Measurements from ENCODE around the gene PBX3. TPM values are rescaled to one million over a fixed set of nuclear protein-coding genes. Genes with fewer than 3 reads are reported as not detected.

PBX3 gene
- total and polyA plus RNA-seq, 9 of the 15 experiments (the other 6 are each of a cell fraction or from before 2014, with no cell fraction given) = 0.14 to 5.8 (median 0.92) TPM

DNA sequence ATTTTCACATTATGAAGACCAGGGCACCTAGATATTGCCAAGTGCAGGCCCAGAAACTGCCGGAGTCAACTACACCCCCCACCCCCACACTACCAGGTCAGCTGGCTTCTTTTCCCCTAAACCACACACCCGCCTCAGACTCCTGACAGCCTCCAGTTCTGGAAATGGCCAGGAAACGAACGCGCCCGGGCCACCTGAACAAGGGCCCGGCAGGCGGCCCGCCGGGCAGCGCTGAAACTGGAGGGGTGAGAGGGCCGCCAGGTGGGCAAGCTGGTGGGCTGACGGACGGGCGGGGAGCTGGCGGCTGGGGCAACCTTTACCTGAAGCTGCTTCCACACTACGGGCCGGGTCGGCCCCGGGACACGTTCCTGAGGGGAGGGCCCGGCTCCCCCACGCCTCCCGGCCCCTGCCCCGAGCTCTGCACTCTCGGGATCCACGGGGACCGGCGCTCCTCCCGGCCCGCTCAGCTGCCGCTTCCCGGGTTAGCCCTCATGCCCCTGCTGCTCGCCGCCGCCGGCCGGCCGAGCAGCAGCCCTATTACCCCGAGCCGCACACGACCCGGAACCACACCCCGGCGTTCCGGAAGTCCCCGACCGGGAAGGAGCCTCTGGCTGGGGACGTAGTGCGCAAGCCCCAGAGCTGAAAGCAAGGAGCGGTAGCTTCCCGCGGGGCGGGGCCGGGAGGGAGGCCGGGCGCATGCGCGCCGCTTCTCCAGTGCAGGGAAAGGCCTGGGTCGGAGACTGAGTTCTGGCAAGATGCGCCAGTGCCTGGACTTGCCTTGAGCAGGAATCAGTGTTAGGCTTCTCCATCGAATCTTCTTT is 40.3 kb upstream of the PBX3 start, which contains the start of gene MAPKAP1 (continued):
- TF ChIP-seq, protein P1, sequence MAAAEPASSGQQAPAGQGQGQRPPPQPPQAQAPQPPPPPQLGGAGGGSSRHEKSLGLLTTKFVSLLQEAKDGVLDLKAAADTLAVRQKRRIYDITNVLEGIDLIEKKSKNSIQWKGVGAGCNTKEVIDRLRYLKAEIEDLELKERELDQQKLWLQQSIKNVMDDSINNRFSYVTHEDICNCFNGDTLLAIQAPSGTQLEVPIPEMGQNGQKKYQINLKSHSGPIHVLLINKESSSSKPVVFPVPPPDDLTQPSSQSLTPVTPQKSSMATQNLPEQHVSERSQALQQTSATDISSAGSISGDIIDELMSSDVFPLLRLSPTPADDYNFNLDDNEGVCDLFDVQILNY (CRISPR knock-in tag; IDR thresholded peaks at IDR 0.05) = no peak
- TF ChIP-seq TAF7 (tag; IDR thresholded peaks at IDR 0.05) (no peak), DACH1 (IDR thresholded peaks at IDR 0.05; ENCODE audit: partially characterized antibody) (no peak), NFRKB (IDR thresholded peaks at IDR 0.05; ENCODE audit: low read depth) (no peak), ELF1 (tag; IDR thresholded peaks at IDR 0.05) (peak; percentile 93), NR3C1 (CRISPR knock-in tag; IDR thresholded peaks at IDR 0.05) (no peak), RFX1 (IDR thresholded peaks at IDR 0.05) (no peak), HDAC3 (IDR thresholded peaks at IDR 0.05; ENCODE audit: borderline replicate concordance, partially characterized antibody) (no peak), TRIM24 (IDR thresholded peaks at IDR 0.05) (0 out of 4 replicates have a peak, but pooled peaks of 1 of the 2 experiments have one; percentile 19), PHTF2 (CRISPR knock-in tag; IDR thresholded peaks at IDR 0.05) (no peak), SMARCA5 (IDR thresholded peaks at IDR 0.05) (no peak), NRF1 (conservative IDR thresholded peaks at IDR 0.05 in 1 of 2, IDR thresholded peaks at IDR 0.05 in 1 of 2) (peak; percentile 99), RAD51 (IDR thresholded peaks at IDR 0.05; ENCODE audit: borderline replicate concordance, low read depth) (no peak), ZC3H11A (IDR thresholded peaks at IDR 0.05; ENCODE audit: low read depth, low read length) (peak; percentile 78; the same call in 1 of the 2 replicates), YBX1 (IDR thresholded peaks at IDR 0.05) (no peak), MIER1 (IDR thresholded peaks at IDR 0.05; ENCODE audit: low read depth) (no peak), ZNF146 (CRISPR knock-in tag; IDR thresholded peaks at IDR 0.05; ENCODE audit: unreplicated experiment) (no peak), SAP30 (IDR thresholded peaks at IDR 0.05; ENCODE audit: borderline replicate concordance, insufficient read depth, low read depth, low read length, poor library complexity, severe bottlenecking) (peak; percentile 90), PRMT5 (CRISPR knock-in tag; IDR thresholded peaks at IDR 0.05) (no peak)
- TF ChIP-seq, protein P2, sequence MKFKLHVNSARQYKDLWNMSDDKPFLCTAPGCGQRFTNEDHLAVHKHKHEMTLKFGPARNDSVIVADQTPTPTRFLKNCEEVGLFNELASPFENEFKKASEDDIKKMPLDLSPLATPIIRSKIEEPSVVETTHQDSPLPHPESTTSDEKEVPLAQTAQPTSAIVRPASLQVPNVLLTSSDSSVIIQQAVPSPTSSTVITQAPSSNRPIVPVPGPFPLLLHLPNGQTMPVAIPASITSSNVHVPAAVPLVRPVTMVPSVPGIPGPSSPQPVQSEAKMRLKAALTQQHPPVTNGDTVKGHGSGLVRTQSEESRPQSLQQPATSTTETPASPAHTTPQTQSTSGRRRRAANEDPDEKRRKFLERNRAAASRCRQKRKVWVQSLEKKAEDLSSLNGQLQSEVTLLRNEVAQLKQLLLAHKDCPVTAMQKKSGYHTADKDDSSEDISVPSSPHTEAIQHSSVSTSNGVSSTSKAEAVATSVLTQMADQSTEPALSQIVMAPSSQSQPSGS (CRISPR knock-in tag; IDR thresholded peaks at IDR 0.05) = no peak
- TF ChIP-seq, protein P3, sequence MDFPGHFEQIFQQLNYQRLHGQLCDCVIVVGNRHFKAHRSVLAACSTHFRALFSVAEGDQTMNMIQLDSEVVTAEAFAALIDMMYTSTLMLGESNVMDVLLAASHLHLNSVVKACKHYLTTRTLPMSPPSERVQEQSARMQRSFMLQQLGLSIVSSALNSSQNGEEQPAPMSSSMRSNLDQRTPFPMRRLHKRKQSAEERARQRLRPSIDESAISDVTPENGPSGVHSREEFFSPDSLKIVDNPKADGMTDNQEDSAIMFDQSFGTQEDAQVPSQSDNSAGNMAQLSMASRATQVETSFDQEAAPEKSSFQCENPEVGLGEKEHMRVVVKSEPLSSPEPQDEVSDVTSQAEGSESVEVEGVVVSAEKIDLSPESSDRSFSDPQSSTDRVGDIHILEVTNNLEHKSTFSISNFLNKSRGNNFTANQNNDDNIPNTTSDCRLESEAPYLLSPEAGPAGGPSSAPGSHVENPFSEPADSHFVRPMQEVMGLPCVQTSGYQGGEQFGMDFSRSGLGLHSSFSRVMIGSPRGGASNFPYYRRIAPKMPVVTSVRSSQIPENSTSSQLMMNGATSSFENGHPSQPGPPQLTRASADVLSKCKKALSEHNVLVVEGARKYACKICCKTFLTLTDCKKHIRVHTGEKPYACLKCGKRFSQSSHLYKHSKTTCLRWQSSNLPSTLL (IDR thresholded peaks at IDR 0.05) = no peak
- TF ChIP-seq, protein P4, sequence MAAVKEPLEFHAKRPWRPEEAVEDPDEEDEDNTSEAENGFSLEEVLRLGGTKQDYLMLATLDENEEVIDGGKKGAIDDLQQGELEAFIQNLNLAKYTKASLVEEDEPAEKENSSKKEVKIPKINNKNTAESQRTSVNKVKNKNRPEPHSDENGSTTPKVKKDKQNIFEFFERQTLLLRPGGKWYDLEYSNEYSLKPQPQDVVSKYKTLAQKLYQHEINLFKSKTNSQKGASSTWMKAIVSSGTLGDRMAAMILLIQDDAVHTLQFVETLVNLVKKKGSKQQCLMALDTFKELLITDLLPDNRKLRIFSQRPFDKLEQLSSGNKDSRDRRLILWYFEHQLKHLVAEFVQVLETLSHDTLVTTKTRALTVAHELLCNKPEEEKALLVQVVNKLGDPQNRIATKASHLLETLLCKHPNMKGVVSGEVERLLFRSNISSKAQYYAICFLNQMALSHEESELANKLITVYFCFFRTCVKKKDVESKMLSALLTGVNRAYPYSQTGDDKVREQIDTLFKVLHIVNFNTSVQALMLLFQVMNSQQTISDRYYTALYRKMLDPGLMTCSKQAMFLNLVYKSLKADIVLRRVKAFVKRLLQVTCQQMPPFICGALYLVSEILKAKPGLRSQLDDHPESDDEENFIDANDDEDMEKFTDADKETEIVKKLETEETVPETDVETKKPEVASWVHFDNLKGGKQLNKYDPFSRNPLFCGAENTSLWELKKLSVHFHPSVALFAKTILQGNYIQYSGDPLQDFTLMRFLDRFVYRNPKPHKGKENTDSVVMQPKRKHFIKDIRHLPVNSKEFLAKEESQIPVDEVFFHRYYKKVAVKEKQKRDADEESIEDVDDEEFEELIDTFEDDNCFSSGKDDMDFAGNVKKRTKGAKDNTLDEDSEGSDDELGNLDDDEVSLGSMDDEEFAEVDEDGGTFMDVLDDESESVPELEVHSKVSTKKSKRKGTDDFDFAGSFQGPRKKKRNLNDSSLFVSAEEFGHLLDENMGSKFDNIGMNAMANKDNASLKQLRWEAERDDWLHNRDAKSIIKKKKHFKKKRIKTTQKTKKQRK (IDR thresholded peaks at IDR 0.05; ENCODE audit: borderline replicate concordance, low read depth, low read length) = no peak
